WERI-Rb-1 (cell line): ENCODE results near the gene KRT2.

ENCODE experiments used
- DNase-seq: peaks from one replicate; pipeline ENCODE4 v3.0.0-alpha.2; 2020
- H3K27ac ChIP-seq: fragments of 250-450 bp; sonication (Bioruptor Pico); 2 replicates; pipeline ENCODE4 v1.5.1; 2020; ENCODE audit warnings: mild to moderate bottlenecking, moderate library complexity
- H3K27me3 ChIP-seq: fragments of 250-450 bp; sonication (Bioruptor Pico); 2 replicates; pipeline ENCODE4 v1.5.1; 2021; ENCODE audit warnings: mild to moderate bottlenecking, low read depth, moderate library complexity; ENCODE audit not compliant: insufficient read depth, severe bottlenecking
- H3K36me3 ChIP-seq: fragments of 250-450 bp; sonication (Bioruptor Pico); 2 replicates; pipeline ENCODE4 v1.5.1; 2020; ENCODE audit warnings: mild to moderate bottlenecking, moderate library complexity
- H3K4me3 ChIP-seq: 2 replicates; pipeline ENCODE4 v1.5.1; 2011; ENCODE audit warnings: low read depth, mild to moderate bottlenecking, control low read depth, low read length
- H3K9me3 ChIP-seq: fragments of 250-450 bp; sonication (Bioruptor Pico); 2 replicates; pipeline ENCODE4 v1.5.1; 2021; ENCODE audit warnings: mild to moderate bottlenecking, moderate library complexity; ENCODE audit not compliant: severe bottlenecking
- TF ChIP-seq, protein P1 (sequence below): IDR thresholded peaks from 2 replicates; pipeline ENCODE4 v1.5.1; 2011; ENCODE audit warnings: low read depth, mild to moderate bottlenecking, control low read depth, inconsistent platforms, low read length

The KRT2 gene

DNA sequence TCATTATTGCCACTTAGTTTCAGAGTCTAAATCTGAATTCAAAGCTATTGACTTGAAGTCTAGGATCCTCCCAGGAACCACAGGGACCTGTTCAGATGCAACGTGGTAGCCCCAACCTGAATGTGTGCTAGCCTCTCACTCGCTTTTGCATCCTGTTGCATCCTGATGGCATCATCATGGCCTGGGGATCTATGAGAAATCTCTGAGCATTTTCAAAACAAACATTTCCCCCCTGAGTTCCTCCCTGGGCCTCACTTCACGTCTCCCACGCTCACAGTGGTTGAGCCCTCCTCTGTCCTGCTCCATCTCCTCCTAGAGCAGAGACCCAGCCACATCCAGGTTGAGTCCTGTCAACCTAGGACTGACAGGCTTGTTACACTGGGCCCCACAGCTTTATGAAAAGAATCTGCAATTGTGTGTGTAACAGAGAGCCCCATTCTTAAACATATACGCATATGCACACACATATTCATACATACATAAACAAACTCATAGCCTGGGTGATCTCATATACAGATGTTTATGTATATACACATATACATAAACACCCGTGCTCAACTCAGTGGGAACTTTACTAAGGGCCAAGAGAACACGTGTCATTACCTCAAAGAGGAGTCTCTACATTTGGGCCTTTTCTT, 45.3 kb downstream of the KRT2 start:
- no peak overlapping the region for H3K4me3 ChIP-seq
- H3K36me3 ChIP-seq: no peaks in the 10 kb centered on the region
- no peaks in the 10 kb centered on the region for H3K9me3 ChIP-seq
- peaks cover 83% of the 10 kb centered on the region for H3K27me3 ChIP-seq
- TF ChIP-seq, protein P1, sequence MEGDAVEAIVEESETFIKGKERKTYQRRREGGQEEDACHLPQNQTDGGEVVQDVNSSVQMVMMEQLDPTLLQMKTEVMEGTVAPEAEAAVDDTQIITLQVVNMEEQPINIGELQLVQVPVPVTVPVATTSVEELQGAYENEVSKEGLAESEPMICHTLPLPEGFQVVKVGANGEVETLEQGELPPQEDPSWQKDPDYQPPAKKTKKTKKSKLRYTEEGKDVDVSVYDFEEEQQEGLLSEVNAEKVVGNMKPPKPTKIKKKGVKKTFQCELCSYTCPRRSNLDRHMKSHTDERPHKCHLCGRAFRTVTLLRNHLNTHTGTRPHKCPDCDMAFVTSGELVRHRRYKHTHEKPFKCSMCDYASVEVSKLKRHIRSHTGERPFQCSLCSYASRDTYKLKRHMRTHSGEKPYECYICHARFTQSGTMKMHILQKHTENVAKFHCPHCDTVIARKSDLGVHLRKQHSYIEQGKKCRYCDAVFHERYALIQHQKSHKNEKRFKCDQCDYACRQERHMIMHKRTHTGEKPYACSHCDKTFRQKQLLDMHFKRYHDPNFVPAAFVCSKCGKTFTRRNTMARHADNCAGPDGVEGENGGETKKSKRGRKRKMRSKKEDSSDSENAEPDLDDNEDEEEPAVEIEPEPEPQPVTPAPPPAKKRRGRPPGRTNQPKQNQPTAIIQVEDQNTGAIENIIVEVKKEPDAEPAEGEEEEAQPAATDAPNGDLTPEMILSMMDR: no peak
- H3K27ac ChIP-seq: no peak overlapping the region
- no peak for DNase-seq

GRCh38 chr12:52606096-52606495, 45.9 kb downstream of the KRT2 start:
- H3K4me3 ChIP-seq: no peak overlapping the region
- no peak for DNase-seq
- no peaks in the 10 kb centered on the region for H3K9me3 ChIP-seq
- H3K27me3 ChIP-seq: peaks cover 83% of the 10 kb centered on the region
- TF ChIP-seq, protein P1: no peak
- no peaks in the 10 kb centered on the region for H3K36me3 ChIP-seq
- H3K27ac ChIP-seq: no peak overlapping the region

- TF ChIP-seq, protein P1: no peak
- Histone ChIP-seq H3K4me3 (no peak overlapping the region), H3K27ac (no peak overlapping the region), H3K9me3 (no peaks in the 10 kb centered on the region), H3K27me3 (peaks cover 84% of the 10 kb centered on the region), H3K36me3 (no peaks in the 10 kb centered on the region)
- DNase-seq: no peak
Observed at GRCh38 chr12:52605542-52605941, 46.5 kb downstream of the KRT2 start.

- no peak for DNase-seq
- Histone ChIP-seq H3K9me3 (no peaks in the 10 kb centered on the region), H3K4me3 (no peak overlapping the region), H3K36me3 (no peaks in the 10 kb centered on the region), H3K27ac (no peak overlapping the region), H3K27me3 (peaks cover 86% of the 10 kb centered on the region)
- TF ChIP-seq, protein P1: no peak
Observed at GRCh38 chr12:52604859-52605258, 47.2 kb downstream of the KRT2 start.

DNA sequence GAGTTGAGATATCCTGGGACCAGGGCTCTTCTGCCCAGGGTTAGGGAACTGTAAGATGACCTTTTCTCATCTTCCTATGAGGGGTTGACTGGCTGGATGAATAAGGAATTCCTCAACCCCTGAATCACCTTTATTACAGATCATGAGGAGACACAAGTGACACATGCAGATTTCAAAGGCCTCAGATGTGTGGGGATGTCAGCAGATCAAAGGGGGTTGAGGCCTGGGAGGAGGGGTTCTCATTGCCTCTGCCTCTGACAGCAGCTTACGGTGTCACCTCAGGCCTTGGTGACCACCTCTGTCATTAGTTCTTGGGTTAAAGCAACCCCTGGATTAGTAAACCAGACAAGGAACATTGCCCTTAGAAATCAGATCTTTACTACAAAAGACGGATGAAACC, 48.7 kb downstream of the KRT2 start:
- H3K36me3 ChIP-seq: no peaks in the 10 kb centered on the region
- TF ChIP-seq, protein P1: no peak
- H3K27ac ChIP-seq: no peak overlapping the region
- no peak overlapping the region for H3K4me3 ChIP-seq
- no peak for DNase-seq
- no peaks in the 10 kb centered on the region for H3K9me3 ChIP-seq
- peaks cover 85% of the 10 kb centered on the region for H3K27me3 ChIP-seq

DNA sequence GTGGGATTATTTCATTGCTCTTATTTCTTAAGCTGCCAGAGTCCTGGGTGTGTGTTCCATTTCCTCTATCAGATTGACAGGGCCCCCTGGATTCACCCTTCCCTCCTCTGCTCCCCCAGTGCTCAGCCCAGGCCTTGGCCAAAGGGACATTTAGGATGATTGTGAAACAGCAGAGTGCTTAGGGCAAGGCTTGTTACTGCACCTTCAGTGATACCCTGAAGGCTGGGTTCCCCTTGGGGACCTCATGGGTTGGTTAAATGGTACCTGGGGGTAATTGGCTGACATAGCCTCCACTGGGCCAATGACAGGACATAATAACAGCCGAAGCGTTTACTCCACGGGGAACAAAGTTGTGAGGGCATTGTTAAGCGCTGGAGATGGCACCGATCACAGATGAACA, 49.5 kb downstream of the KRT2 start:
- Histone ChIP-seq H3K27me3 (peaks cover 82% of the 10 kb centered on the region), H3K27ac (no peak overlapping the region), H3K4me3 (no peak overlapping the region), H3K9me3 (no peaks in the 10 kb centered on the region), H3K36me3 (no peaks in the 10 kb centered on the region)
- DNase-seq: no peak
- TF ChIP-seq, protein P1: no peak
